H1 (cell line): ENCODE measurements around the gene ELMOD1. TPM values are rescaled to one million over a fixed set of nuclear protein-coding genes. Genes with fewer than 3 reads are reported as not detected.

ENCODE experiments used
- CBX5 ChIP-seq: fragments of 300-800, 300-1000 bp; sonication (generic); IDR thresholded peaks from 2 replicates; pipeline ENCODE4 v1.7.1; 2016; ENCODE audit warnings: antibody characterized with exemption, low read length, low read depth
- CTCF ChIP-seq, 3 experiments: IDR thresholded peaks; 1 replicate in 2 of 3; 2 replicates in 1 of 3; pipeline versions ENCODE4 v1.5.1 to v1.6.1; 2011; ENCODE audit warnings: low read length in 3 of 3, mild to moderate bottlenecking in 3 of 3, inconsistent platforms in 2 of 3, low read depth in 1 of 3, moderate library complexity in 1 of 3; ENCODE audit not compliant: insufficient read depth in 1 of 3; ENCODE audit errors: control extremely low read depth in 1 of 3
- EZH2 ChIP-seq: fragments of 200-600 bp; sonication (generic); IDR thresholded peaks from 2 replicates; pipeline ENCODE4 v1.7.1; 2012; ENCODE audit warnings: low read depth, mild to moderate bottlenecking, moderate library complexity, low read length, inconsistent platforms; ENCODE audit not compliant: severe bottlenecking
- FOSL1 ChIP-seq: IDR thresholded peaks from 2 replicates; pipeline ENCODE4 v1.6.1; 2011; ENCODE audit warnings: mild to moderate bottlenecking, low read depth, low read length, moderate library complexity; ENCODE audit not compliant: insufficient read depth
- RFX5 ChIP-seq: IDR thresholded peaks from 2 replicates; pipeline ENCODE4 v1.6.1; 2011; ENCODE audit warnings: low read depth, low read length, improper control_type of control experiment, borderline replicate concordance
- polyA plus RNA-seq, 7 experiments: library from polyadenylated mRNA; depleted of rRNA in 3 of 7; stranded (reverse) in 5 of 7; unstranded in 2 of 7; fragments of >200 nt in 5 of 7; fragments of 200-250 nt in 2 of 7; gene quantifications; 1 replicate in 5 of 7; 2 replicates in 1 of 7; 4 replicates in 1 of 7; pipeline versions ENCODE4 v1.2.1 to v1.2.3, GENCODE V29; 2011 to 2013; ENCODE audit warnings: missing spikeins in 2 of 7, mixed read lengths in 2 of 7
- total RNA-seq: library from RNA; stranded (reverse); fragmentation: NEBNext Ultra II Directional; extraction: Animal tissue kit (Norgen Biotek cat#: 25700); gene quantifications from 2 replicates; pipeline ENCODE4 v1.2.1, GENCODE V29; 2021

The ELMOD1 gene
- total and polyA plus RNA-seq, 2 of the 8 experiments (the other 6 are each of a cell fraction or from before 2014, with no cell fraction given): 0.47 to 1.6 TPM

- TF ChIP-seq CBX5: no peak
- TF ChIP-seq CTCF (IDR thresholded peaks at IDR 0.05; ENCODE audit: control extremely low read depth in 1 of 3, insufficient read depth in 1 of 3, low read depth in 1 of 3, low read length in 3 of 3): no peak
- TF ChIP-seq EZH2: peak; percentile 81
- TF ChIP-seq FOSL1: no peak
- no peak for TF ChIP-seq RFX5
These were observed 657 bp downstream of the ELMOD1 start (continued) for GRCh38 chr11:107591378-107592230.
